Neural progenitor cell (in vitro differentiated cells): Measurements from ENCODE around the gene GALNT2. TPM values are rescaled to one million over a fixed set of nuclear protein-coding genes. Genes with fewer than 3 reads are reported as not detected.
A peak's percentile ranks its signal among the peaks of the same experiment; 100 is the strongest.

Experiments
- DNase-seq: peaks from one replicate; pipeline ENCODE4 v3.0.0-alpha.2; 2016; ENCODE audit warnings: low spot score
- H2AFZ ChIP-seq: fragments of 200-600 bp; sonication (generic); replicated peaks from 2 replicates; pipeline ENCODE4 v1.6.1; 2016; ENCODE audit warnings: antibody characterized with exemption
- H3F3A ChIP-seq: fragments of 200-600 bp; sonication (generic); 2 replicates; pipeline ENCODE4 v1.6.1; 2016; ENCODE audit warnings: antibody characterized with exemption, low read depth
- H3K27ac ChIP-seq: fragments of 200-600 bp; sonication (generic); 2 replicates; pipeline ENCODE4 v1.5.1; 2016; ENCODE audit warnings: mild to moderate bottlenecking
- H3K27me3 ChIP-seq: fragments of 200-600 bp; sonication (generic); 2 replicates; pipeline ENCODE4 v1.6.1; 2016; ENCODE audit warnings: mild to moderate bottlenecking, moderate library complexity
- H3K36me3 ChIP-seq: fragments of 200-600 bp; sonication (generic); 2 replicates; pipeline ENCODE4 v1.5.1; 2016
- H3K4me1 ChIP-seq: fragments of 200-600 bp; sonication (generic); 2 replicates; pipeline ENCODE4 v1.6.1; 2016; ENCODE audit warnings: mixed run types
- H3K4me2 ChIP-seq: fragments of 200-600 bp; sonication (generic); 2 replicates; pipeline ENCODE4 v1.6.1; 2016
- H3K4me3 ChIP-seq: fragments of 200-600 bp; sonication (generic); 2 replicates; pipeline ENCODE4 v1.5.1; 2016
- H3K79me2 ChIP-seq: fragments of 200-600 bp; sonication (generic); 2 replicates; pipeline ENCODE4 v1.6.1; 2016; ENCODE audit warnings: low read depth
- H3K9ac ChIP-seq: fragments of 200-600 bp; sonication (generic); 2 replicates; pipeline ENCODE4 v1.6.1; 2016
- H3K9me3 ChIP-seq: fragments of 200-600 bp; sonication (generic); 2 replicates; pipeline ENCODE4 v1.5.1; 2016; ENCODE audit warnings: low read depth
- H4K20me1 ChIP-seq: fragments of 200-600 bp; sonication (generic); 2 replicates; pipeline ENCODE4 v1.6.1; 2016; ENCODE audit warnings: low read depth
- H3K27ac Mint-ChIP-seq: 3 replicates; pipeline ENCODE4 v1.8.0; 2021; ENCODE audit warnings: mixed read lengths
- H3K27me3 Mint-ChIP-seq: 2 replicates; pipeline ENCODE4 v1.8.0; 2022; ENCODE audit warnings: low read depth, mild to moderate bottlenecking, inconsistent platforms, moderate library complexity, mixed read lengths; ENCODE audit not compliant: insufficient read depth
- H3K36me3 Mint-ChIP-seq: 3 replicates; pipeline ENCODE4 v1.8.0; 2021; ENCODE audit warnings: mixed read lengths
- H3K4me1 Mint-ChIP-seq: 3 replicates; pipeline ENCODE4 v1.8.0; 2021; ENCODE audit warnings: mixed read lengths
- H3K4me3 Mint-ChIP-seq: 3 replicates; pipeline ENCODE4 v1.8.0; 2021; ENCODE audit warnings: mild to moderate bottlenecking, moderate library complexity, mixed read lengths
- H3K9me3 Mint-ChIP-seq: 3 replicates; pipeline ENCODE4 v1.8.0; 2020; ENCODE audit warnings: mixed read lengths
- EZH2 ChIP-seq: fragments of 200-600 bp; sonication (generic); IDR thresholded peaks from 2 replicates; pipeline ENCODE4 v1.6.1; 2017; ENCODE audit warnings: antibody characterized with exemption, mild to moderate bottlenecking, moderate library complexity
- EZH2phosphoT487 ChIP-seq: fragments of 200-600 bp; sonication (generic); IDR thresholded peaks from 2 replicates; pipeline ENCODE4 v1.6.1; 2017; ENCODE audit warnings: antibody characterized with exemption
- total RNA-seq: library from RNA; depleted of rRNA; stranded (reverse); fragments of >200 nt; gene quantifications from 2 replicates; pipeline ENCODE4 v1.2.3, GENCODE V29; 2015; ENCODE audit warnings: low replicate concordance
- TF ChIP-seq, protein P1 (sequence below): fragments of 200-600 bp; sonication (generic); IDR thresholded peaks from 2 replicates; pipeline ENCODE4 v1.5.1; 2017; ENCODE audit warnings: antibody characterized with exemption, mild to moderate bottlenecking

Gene GALNT2
- total RNA-seq, 1 donor from 2014 or later = 37.6 TPM

DNA sequence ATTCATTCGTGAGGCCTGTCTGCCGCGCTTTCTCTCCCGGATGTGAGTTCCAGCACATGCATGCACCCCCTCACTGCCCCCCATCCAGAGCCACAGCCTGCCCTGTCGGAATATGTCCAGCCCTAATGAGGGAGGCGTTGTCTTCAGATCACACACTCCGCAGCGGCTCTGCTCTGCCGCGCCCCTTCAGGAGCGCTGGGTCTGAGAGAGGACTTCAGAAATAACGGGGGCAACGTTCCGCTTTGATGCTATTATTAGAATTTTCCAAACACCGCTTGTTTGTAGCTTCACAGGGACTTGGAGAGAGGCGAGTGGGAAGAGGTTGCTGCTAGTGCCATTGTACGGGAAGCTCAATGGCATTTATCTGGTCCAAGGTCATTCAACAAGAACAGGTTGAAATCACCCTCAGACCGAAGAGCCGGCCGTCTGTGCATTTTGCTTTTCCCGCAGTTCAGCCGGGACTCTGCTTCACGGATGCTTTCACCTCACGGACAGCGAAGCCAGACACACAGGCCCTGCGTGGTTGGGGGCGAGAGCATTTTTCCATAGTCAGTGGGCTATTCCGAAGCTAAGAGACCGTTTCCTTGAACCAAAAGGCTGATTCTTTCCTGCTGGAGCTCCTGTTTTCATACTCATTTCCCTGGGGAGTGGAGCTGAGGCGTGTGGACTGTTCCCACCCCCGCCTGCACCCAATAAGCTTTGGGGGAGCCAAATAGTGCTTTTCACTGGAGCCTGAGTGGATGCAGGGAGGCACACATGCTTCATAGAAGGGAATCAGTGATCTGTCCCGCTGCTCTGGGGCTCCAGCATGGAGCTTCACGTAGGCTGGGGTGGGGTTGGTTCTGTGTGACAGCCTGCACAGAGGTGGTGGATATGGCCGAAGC lies 69.7 kb downstream of the GALNT2 start:
- Histone ChIP-seq H3K27ac (no peak overlapping the region), H3K79me2 (peaks cover 13% of the 10 kb centered on the region), H3K9ac (no peak overlapping the region), H4K20me1 (peaks cover 88% of the 10 kb centered on the region), H3K27me3 (no peaks in the 10 kb centered on the region), H3K4me3 (no peak overlapping the region), H3K36me3 (no peaks in the 10 kb centered on the region), H3F3A (no peaks in the 10 kb centered on the region), H2AFZ (no peak overlapping the region), H3K9me3 (no peaks in the 10 kb centered on the region), H3K4me1 (peaks cover 11% of the 10 kb centered on the region), H3K4me2 (no peak overlapping the region)
- peaks cover 3% of the 10 kb centered on the region for H3K27me3 Mint-ChIP-seq
- peaks cover 5% of the 10 kb centered on the region for H3K36me3 Mint-ChIP-seq
- no peak for TF ChIP-seq EZH2
- no peak for TF ChIP-seq EZH2phosphoT487
- TF ChIP-seq, protein P1, sequence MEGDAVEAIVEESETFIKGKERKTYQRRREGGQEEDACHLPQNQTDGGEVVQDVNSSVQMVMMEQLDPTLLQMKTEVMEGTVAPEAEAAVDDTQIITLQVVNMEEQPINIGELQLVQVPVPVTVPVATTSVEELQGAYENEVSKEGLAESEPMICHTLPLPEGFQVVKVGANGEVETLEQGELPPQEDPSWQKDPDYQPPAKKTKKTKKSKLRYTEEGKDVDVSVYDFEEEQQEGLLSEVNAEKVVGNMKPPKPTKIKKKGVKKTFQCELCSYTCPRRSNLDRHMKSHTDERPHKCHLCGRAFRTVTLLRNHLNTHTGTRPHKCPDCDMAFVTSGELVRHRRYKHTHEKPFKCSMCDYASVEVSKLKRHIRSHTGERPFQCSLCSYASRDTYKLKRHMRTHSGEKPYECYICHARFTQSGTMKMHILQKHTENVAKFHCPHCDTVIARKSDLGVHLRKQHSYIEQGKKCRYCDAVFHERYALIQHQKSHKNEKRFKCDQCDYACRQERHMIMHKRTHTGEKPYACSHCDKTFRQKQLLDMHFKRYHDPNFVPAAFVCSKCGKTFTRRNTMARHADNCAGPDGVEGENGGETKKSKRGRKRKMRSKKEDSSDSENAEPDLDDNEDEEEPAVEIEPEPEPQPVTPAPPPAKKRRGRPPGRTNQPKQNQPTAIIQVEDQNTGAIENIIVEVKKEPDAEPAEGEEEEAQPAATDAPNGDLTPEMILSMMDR = no peak
- peaks cover 58% of the 10 kb centered on the region for H3K4me1 Mint-ChIP-seq
- H3K27ac Mint-ChIP-seq = peak overlapping the region; percentile 48
- H3K9me3 Mint-ChIP-seq = no peaks in the 10 kb centered on the region
- peak overlapping the region; percentile 22 for H3K4me3 Mint-ChIP-seq
- DNase-seq = no peak

DNA sequence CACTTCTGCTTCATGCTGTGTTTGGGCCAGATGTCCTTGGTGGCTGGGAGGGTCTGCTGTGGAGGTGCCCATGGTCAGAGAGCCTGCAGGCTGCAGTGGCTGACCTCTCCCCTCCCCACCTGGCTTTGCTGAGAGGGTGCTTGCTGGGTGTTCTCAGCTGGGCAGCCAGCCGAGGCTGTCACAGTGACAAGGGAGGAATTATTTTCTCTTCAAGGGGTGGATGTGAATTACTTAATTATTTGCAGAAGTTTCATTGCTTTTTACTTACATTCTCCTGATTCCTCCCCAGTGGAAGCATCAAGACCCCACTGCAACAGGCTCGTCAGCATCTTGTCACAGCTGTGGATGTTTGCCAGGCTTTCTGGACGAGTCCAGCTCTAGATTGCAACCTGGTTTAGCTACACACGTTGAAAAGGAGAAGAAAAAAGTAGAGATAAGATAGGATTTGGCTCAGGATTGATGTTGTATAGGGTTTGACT lies 70.3 kb downstream of the GALNT2 start:
- Mint-ChIP-seq H3K27me3 (peaks cover 4% of the 10 kb centered on the region), H3K27ac (no peak overlapping the region), H3K4me3 (no peak overlapping the region), H3K4me1 (peaks cover 56% of the 10 kb centered on the region), H3K9me3 (no peaks in the 10 kb centered on the region), H3K36me3 (peaks cover 5% of the 10 kb centered on the region)
- H3K4me2 ChIP-seq = no peak overlapping the region
- DNase-seq = no peak
- H3K27me3 ChIP-seq = no peaks in the 10 kb centered on the region
- H3K27ac ChIP-seq = no peak overlapping the region
- H3K79me2 ChIP-seq = peaks cover 6% of the 10 kb centered on the region
- TF ChIP-seq, protein P1 = no peak
- TF ChIP-seq EZH2 (no peak), EZH2phosphoT487 (no peak)
- no peak overlapping the region for H3K9ac ChIP-seq
- H2AFZ ChIP-seq = no peak overlapping the region
- H3K4me3 ChIP-seq = no peak overlapping the region
- H3K4me1 ChIP-seq = peaks cover 17% of the 10 kb centered on the region
- peaks cover 88% of the 10 kb centered on the region for H4K20me1 ChIP-seq
- H3K9me3 ChIP-seq = no peaks in the 10 kb centered on the region
- no peaks in the 10 kb centered on the region for H3K36me3 ChIP-seq
- H3F3A ChIP-seq = peaks cover 5% of the 10 kb centered on the region

DNA sequence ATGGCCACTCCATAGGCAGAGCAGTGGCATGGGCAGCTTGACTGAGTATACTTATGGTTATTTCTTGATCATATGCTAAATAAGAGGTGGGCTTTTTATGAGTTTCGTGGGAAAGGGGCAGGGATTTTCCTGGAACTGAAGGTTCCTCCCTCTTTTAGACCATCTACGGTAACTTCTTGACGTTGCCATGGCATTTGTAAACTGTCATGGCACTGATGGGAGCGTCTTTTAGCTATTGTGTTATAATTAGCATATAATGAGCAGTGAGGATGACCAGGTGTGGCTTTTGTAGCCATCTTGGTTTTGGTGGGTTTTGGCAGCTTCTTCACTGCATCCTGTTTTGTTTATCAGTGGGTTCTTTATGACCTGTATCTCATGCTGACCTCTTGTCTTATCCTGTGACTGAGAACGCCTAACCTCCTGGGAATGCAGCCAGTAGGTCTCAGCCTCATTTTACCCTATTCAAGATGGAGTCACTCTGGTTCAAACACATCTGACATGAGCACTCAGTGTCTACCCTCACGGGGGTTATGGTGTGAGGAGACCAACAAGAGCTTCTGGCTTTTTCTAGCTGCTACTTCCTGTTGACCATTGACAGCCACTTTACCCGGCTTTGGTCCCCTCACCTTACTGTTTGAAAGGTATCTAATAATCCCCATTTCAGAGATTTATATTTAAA lies 71.7 kb downstream of the GALNT2 start:
- H3K27me3 Mint-ChIP-seq = peaks cover 4% of the 10 kb centered on the region
- H3F3A ChIP-seq = peaks cover 8% of the 10 kb centered on the region
- H3K36me3 Mint-ChIP-seq = peaks cover 7% of the 10 kb centered on the region
- no peak overlapping the region for H3K4me2 ChIP-seq
- H3K4me3 Mint-ChIP-seq = no peak overlapping the region
- H3K27ac Mint-ChIP-seq = no peak overlapping the region
- H3K9me3 ChIP-seq = no peaks in the 10 kb centered on the region
- H3K36me3 ChIP-seq = no peaks in the 10 kb centered on the region
- no peak overlapping the region for H3K4me3 ChIP-seq
- peaks cover 67% of the 10 kb centered on the region for H3K4me1 Mint-ChIP-seq
- H3K4me1 ChIP-seq = peaks cover 20% of the 10 kb centered on the region
- DNase-seq = no peak
- peaks cover 6% of the 10 kb centered on the region for H3K79me2 ChIP-seq
- H3K27ac ChIP-seq = no peak overlapping the region
- no peak overlapping the region for H2AFZ ChIP-seq
- H3K9ac ChIP-seq = no peak overlapping the region
- no peak for TF ChIP-seq EZH2
- no peak for TF ChIP-seq EZH2phosphoT487
- H3K27me3 ChIP-seq = no peaks in the 10 kb centered on the region
- H4K20me1 ChIP-seq = peaks cover 93% of the 10 kb centered on the region
- H3K9me3 Mint-ChIP-seq = no peaks in the 10 kb centered on the region
